Measurements from ENCODE around the gene AHRR.

Gene AHRR

DNA sequence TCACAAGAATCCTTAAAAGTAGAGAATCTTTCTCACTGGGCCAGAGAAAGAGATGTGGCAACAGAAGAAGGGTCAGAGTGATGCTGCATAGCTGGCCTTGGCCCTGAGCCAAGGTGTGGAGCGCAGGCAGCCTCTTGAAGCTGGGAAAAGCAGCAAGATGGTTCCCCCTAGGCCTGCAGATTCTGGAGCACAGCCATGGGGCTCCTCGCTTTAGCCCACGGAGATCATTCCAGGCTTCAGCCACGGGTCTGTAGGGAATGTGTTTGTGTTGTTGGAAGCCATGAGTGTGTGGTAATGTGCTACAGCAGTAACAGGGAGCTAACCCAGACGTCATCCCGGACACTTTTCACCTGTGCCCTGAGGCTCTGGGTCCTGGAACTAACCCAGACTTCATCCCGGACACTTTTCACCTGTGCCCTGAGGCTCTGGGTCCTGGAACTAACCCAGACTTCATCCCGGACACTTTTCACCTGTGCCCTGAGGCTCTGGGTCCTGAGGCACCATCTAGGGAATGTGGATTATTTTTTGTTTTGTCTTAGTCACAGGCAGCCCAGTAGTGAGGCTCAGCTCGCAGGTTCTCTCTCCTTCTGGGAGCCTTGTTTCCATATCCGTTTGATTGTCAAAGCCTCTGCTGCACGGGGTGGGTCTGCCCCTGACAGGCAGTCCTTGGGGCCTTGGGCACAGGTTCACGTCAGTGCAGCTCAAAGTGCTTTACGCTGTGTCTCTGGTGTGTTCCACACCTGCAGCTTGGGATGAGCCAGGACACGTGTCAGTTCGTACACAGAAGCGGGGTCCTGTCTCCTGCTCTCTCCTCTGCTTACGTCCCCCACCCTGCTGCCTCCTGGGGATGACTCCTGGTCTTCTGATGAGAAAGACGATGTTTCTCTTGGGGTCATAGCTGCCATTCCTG, 65.2 kb downstream of the AHRR start:
- no peak for TF ChIP-seq CTCF (IDR thresholded peaks at IDR 0.05; ENCODE audit: low read depth, low read length)

DNA sequence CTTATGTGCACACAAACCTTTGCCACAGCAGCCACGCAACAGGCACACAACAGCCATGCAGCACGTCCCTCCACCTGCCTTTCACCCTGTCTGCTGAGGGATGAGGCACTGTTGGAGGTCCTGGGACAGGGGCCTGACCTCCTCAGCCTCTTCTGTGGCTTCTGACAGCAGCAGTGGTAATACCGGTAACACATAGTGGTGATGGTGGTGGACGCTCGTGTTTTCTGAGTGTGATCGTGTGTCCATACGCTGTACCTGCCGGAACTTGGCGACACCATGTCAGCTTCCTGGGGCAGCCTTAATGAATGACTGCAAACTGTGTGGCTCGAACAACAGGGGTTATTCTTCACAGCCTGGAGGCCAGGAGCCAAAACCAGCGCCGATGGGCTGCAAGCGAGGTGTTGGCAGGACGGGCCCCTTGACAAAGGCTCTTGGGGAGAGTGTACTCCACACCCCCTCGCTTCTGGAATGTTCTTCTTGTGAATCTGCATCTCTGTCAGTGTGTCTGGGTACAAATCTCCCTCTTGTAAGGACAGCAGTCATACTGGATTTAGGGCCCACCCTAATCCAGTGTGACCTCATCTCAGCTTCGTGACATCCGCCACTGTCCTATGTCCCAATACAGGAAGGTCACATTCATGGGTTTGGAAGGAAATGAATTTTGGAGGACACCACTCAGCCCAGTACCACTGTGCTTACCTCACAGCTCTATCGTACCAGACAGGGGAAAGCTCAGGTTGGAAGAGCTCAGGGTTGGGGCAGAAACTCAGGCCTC, 66.2 kb downstream of the AHRR start:
- DNase-seq (ENCODE audit: low read depth, low spot score) = no peak
- TF ChIP-seq CTCF (IDR thresholded peaks at IDR 0.05; ENCODE audit: low read depth, low read length) = no peak
- in situ Hi-C loops (cut with HindIII; ENCODE audit: low sequenced_read_pairs) = no loop called here
- no peak overlapping the region for H3K4me3 ChIP-seq (ENCODE audit: low read depth, low read length)

More for the DNA sequence above, 65.2 kb downstream of the AHRR start:
- no peak overlapping the region for H3K4me3 ChIP-seq (ENCODE audit: low read depth, low read length)
- in situ Hi-C loops (cut with HindIII; ENCODE audit: low sequenced_read_pairs) = no loop called here
- no peak for DNase-seq (ENCODE audit: low read depth, low spot score)

- no peak for TF ChIP-seq CTCF (IDR thresholded peaks at IDR 0.05; ENCODE audit: low read depth, low read length)
- in situ Hi-C loops (cut with HindIII; ENCODE audit: low sequenced_read_pairs) = no loop called here
- DNase-seq (ENCODE audit: low read depth, low spot score) = no peak
- H3K4me3 ChIP-seq (ENCODE audit: low read depth, low read length) = no peak overlapping the region
These were observed 67.0 kb downstream of the AHRR start for GRCh38 chr5:388266-389196.

- TF ChIP-seq CTCF (IDR thresholded peaks at IDR 0.05; ENCODE audit: low read depth, low read length) = no peak
- no peak overlapping the region for H3K4me3 ChIP-seq (ENCODE audit: low read depth, low read length)
- in situ Hi-C loops (cut with HindIII; ENCODE audit: low sequenced_read_pairs) = no loop called here
- DNase-seq (ENCODE audit: low read depth, low spot score) = no peak
These were observed 67.8 kb downstream of the AHRR start for GRCh38 chr5:389197-389821.

- in situ Hi-C loops (cut with HindIII; ENCODE audit: low sequenced_read_pairs) = no loop called here
These were observed 68.5 kb downstream of the AHRR start for GRCh38 chr5:389891-390622.

More at GRCh38 chr5:389891-390622, 68.5 kb downstream of the AHRR start:
- no peak overlapping the region for H3K4me3 ChIP-seq (ENCODE audit: low read depth, low read length)
- no peak for TF ChIP-seq CTCF (IDR thresholded peaks at IDR 0.05; ENCODE audit: low read depth, low read length)
- no peak for DNase-seq (ENCODE audit: low read depth, low spot score)

All from astrocyte of the spinal cord (primary cell).